H1 (cell line): ENCODE data around the gene GHRL. TPM values are rescaled to one million over a fixed set of nuclear protein-coding genes. Genes with fewer than 3 reads are reported as not detected.

Experiments used
- ASH2L ChIP-seq: fragments of 200-600, 300-600 bp; sonication (generic); IDR thresholded peaks from one replicate; pipeline ENCODE4 v1.7.1; 2017; ENCODE audit warnings: low read length
- BACH1 ChIP-seq: IDR thresholded peaks from 2 replicates; pipeline ENCODE4 v1.6.1; 2012; ENCODE audit warnings: low read length, improper control_type of control experiment
- CHD7 ChIP-seq: fragments of 300-600 bp; sonication (generic); IDR thresholded peaks from 2 replicates; pipeline ENCODE4 v1.7.1; 2012; ENCODE audit warnings: low read length, moderate library complexity, mild to moderate bottlenecking, inconsistent platforms; ENCODE audit not compliant: insufficient replicate concordance
- CREB1 ChIP-seq: IDR thresholded peaks from 2 replicates; pipeline ENCODE4 v1.6.1; 2012; ENCODE audit warnings: inconsistent platforms
- CTBP2 ChIP-seq: IDR thresholded peaks from 2 replicates; pipeline ENCODE4 v1.7.0; 2011; ENCODE audit warnings: borderline replicate concordance, mild to moderate bottlenecking, moderate library complexity, mixed read lengths, low read length; ENCODE audit not compliant: insufficient read depth, insufficient read length
- E2F6 ChIP-seq: IDR thresholded peaks from 2 replicates; pipeline ENCODE4 v1.6.1; 2012; ENCODE audit warnings: inconsistent platforms
- JUN ChIP-seq: IDR thresholded peaks from 2 replicates; pipeline ENCODE4 v1.6.1; 2011; ENCODE audit warnings: low read depth, mild to moderate bottlenecking, improper control_type of control experiment, low read length
- MAFK ChIP-seq: IDR thresholded peaks from 2 replicates; pipeline ENCODE4 v1.6.1; 2012; ENCODE audit warnings: low read depth, mild to moderate bottlenecking, improper control_type of control experiment, low read length
- SP2 ChIP-seq: IDR thresholded peaks from 2 replicates; pipeline ENCODE4 v1.6.1; 2012; ENCODE audit warnings: mild to moderate bottlenecking, low read length, inconsistent platforms
- YY1 ChIP-seq: IDR thresholded peaks from 2 replicates; pipeline ENCODE4 v1.6.1; 2011; ENCODE audit warnings: low read depth, mild to moderate bottlenecking, low read length
- polyA plus RNA-seq, 7 experiments: library from polyadenylated mRNA; depleted of rRNA in 3 of 7; stranded (reverse) in 5 of 7; unstranded in 2 of 7; fragments of >200 nt in 5 of 7; fragments of 200-250 nt in 2 of 7; gene quantifications; 1 replicate in 5 of 7; 2 replicates in 1 of 7; 4 replicates in 1 of 7; pipeline versions ENCODE4 v1.2.1 to v1.2.3, GENCODE V29; 2011 to 2013; ENCODE audit warnings: missing spikeins in 2 of 7, mixed read lengths in 2 of 7
- total RNA-seq: library from RNA; stranded (reverse); fragmentation: NEBNext Ultra II Directional; extraction: Animal tissue kit (Norgen Biotek cat#: 25700); gene quantifications from 2 replicates; pipeline ENCODE4 v1.2.1, GENCODE V29; 2021

Gene GHRL
- total and polyA plus RNA-seq, 2 of the 8 experiments (the other 6 are each of a cell fraction or from before 2014, with no cell fraction given), result 0.32 to 0.35 TPM

- TF ChIP-seq CHD7 (no peak), MAFK (no peak), JUN (no peak), BACH1 (no peak), SP2 (no peak), CTBP2 (no peak), YY1 (no peak), CREB1 (no peak), E2F6 (no peak), ASH2L (no peak)
These were observed at the start of gene GHRL (continued) for GRCh38 chr3:10292505-10293419.
